GM13976 (cell line): ENCODE measurements around the gene TRIL.

Source experiments
- DNase-seq: peaks from one replicate; pipeline ENCODE4 v3.0.0; 2012; ENCODE audit warnings: low spot score
- CTCF ChIP-seq: IDR thresholded peaks from 2 replicates; pipeline ENCODE4 v1.5.1; 2012; ENCODE audit warnings: borderline replicate concordance, mild to moderate bottlenecking; ENCODE audit not compliant: insufficient read depth; ENCODE audit errors: extremely low read depth, missing control alignments, control extremely low read depth
- in situ Hi-C: fragments of 300-500 bp; cut with MboI; formaldehyde crosslinking; loops from one replicate; pipeline ENCODE4 v1.12.0; 2022; ENCODE audit warnings: low sequenced_read_pairs, mixed read lengths, inconsistent platforms; ENCODE audit not compliant: unreplicated experiment

TRIL gene

DNA sequence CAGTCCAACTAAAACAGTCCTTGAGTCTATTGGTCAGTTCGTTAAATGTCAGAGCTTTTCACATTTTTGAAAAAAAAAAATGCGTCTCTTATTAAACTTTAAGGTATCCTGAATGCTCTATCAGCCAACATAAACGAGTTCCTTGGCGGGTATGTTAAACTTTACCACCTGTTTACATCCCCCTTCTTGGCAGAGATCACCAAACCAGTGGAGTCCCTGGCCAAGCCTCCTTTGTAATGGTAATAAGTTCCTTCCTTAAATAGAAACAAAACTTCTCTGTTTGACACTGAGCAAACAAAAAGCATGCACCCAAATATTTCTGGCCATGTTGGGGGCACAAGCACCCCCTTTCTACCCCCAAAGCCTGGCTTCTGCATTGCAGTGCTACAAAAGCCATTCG lies 3.2 kb downstream of the TRIL start:
- no peak for TF ChIP-seq CTCF
- in situ Hi-C loops: no loop called here
- no peak for DNase-seq

- TF ChIP-seq CTCF: no peak
- no peak for DNase-seq
- in situ Hi-C loops: no loop called here
These were observed 3.7 kb downstream of the TRIL start for GRCh38 chr7:28954471-28954870.

GRCh38 chr7:28953633-28954032 lies 4.5 kb downstream of the TRIL start:
- in situ Hi-C loops: no loop called here
- no peak for TF ChIP-seq CTCF
- DNase-seq: no peak

DNA sequence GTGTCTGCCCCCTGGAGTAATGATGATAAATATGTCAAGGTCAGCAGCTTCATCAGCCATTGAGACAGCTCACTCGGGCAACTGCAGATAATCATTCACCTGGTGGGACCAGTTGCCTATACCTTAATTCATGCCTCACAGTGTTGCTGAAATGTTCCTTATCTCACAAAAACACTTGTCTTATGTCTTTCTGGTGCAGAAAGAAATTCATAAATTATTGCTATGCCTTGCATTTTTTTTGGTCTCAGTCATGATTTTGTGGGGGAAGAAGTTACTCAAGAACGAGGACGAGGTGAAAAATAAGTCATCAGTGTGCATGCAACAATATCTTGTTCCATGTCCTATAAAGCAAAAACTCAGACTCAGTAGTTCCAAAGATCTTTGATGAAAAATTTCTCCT lies 16.0 kb downstream of the TRIL start:
- in situ Hi-C loops: no loop called here
- DNase-seq: no peak
- TF ChIP-seq CTCF: no peak

GRCh38 chr7:28941633-28942032 lies 16.5 kb downstream of the TRIL start:
- in situ Hi-C loops: no loop called here
- TF ChIP-seq CTCF: no peak
- no peak for DNase-seq

- TF ChIP-seq CTCF: no peak
- in situ Hi-C loops: no loop called here
- DNase-seq: no peak
These were observed 17.3 kb downstream of the TRIL start for GRCh38 chr7:28940741-28941384.

DNA sequence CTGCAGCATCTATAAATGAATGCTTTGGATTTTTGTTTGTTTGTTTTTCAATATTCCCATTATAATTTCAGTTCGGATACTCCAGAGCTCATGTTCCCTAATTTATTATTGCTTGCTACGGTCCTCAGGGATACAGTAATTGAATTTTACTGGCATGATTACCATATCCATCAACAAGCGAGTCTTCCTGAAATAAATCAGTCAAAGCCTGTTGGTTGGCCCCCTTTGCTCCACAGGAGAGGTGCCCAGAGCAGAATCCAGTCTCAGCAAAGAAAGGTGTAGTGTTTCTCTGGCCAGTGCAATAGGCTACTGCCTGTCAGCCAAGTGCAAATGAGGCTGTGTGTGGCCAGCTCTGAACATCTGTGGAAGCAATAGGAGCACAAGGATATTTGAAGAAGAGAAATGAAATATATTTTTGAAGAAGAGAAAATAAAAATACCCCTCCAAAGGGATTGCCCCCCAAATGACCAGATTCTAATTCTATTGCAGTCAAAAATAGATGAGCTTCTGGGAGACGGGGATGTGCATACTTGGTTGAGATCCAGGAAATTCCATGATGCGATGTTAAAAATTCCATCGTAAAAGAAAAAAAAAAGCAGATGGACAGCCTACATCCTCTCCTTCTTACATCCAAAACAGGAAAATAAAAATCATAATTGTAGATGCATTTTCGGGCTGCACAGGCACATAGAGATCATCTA lies 18.1 kb downstream of the TRIL start:
- no peak for TF ChIP-seq CTCF
- DNase-seq: no peak
- in situ Hi-C loops: no loop called here
